HepG2 (cell line): ENCODE measurements around the gene COL18A1. TPM values are rescaled to one million over a fixed set of nuclear protein-coding genes. Genes with fewer than 3 reads are reported as not detected.

ENCODE experiments used
- ATAC-seq: fragments of 200-7000 bp; cut with Tn5 transposase; 3 replicates; pipeline ENCODE4 v1.9.1; 2020; ENCODE audit warnings: mild to moderate bottlenecking, moderate library complexity
- BruUV-seq: library from RNA; stranded (reverse); fragments of 400-500 nt; replicated peaks from 2 replicates; lab custom pipeline; 2021; lab: Mats Ljungman, UMichigan
- CTCF ChIA-PET: fragments of 300-600 bp; formaldehyde crosslinking; extraction: SDS; loops from one replicate; lab custom pipeline; 2021; ENCODE audit warnings: low total read pairs, inconsistent platforms, low intra/inter-chr PET ratio; lab: Yijun Ruan, JAX
- POLR2A ChIA-PET: fragments of 350-600 bp; sonication (Branson Sonifier 250); formaldehyde crosslinking; loops from one replicate; lab custom pipeline; 2020; ENCODE audit warnings: antibody characterized with exemption, inconsistent platforms; lab: Yijun Ruan, JAX
- DNase-seq: peaks from one replicate; pipeline ENCODE4 v3.0.0-alpha.2; 2015; ENCODE audit warnings: low spot score
- FAIRE-seq: peaks from 3 replicates; lab custom pipeline; 2011; peaks lifted over from hg19 to GRCh38; lab: Jason Lieb, UNC
- H2AFZ ChIP-seq: one replicate; pipeline ENCODE4 v1.6.1; 2011; ENCODE audit warnings: low read length, inconsistent platforms
- H3K27ac ChIP-seq: fragments of 300-600 bp; 3 replicates; pipeline ENCODE4 v1.8.0; 2011; ENCODE audit warnings: mixed run types, mild to moderate bottlenecking, mixed read lengths, low read length, inconsistent platforms; ENCODE audit not compliant: insufficient read depth; ENCODE audit errors: extremely low read length
- H3K27me3 ChIP-seq, 2 experiments: fragments of 200-600 bp in 1 of 2; 2 replicates in 1 of 2; 3 replicates in 1 of 2; pipeline versions ENCODE4 v1.6.0 to v1.8.0; 2011; ENCODE audit warnings: low read length in 2 of 2, mild to moderate bottlenecking in 2 of 2, moderate library complexity in 2 of 2, inconsistent platforms in 1 of 2; ENCODE audit not compliant: insufficient read depth in 2 of 2, control insufficient read depth in 1 of 2
- H3K36me3 ChIP-seq, 2 experiments: fragments of 200-600 bp in 1 of 2; replicated peaks in 1 of 2; 2 replicates in 1 of 2; 3 replicates in 1 of 2; pipeline versions ENCODE4 v1.5.1 to v1.8.0; 2011; ENCODE audit warnings: low read length in 2 of 2, inconsistent platforms in 1 of 2; ENCODE audit not compliant: insufficient read depth in 2 of 2, control insufficient read depth in 1 of 2
- H3K4me1 ChIP-seq: 2 replicates; pipeline ENCODE4 v1.5.1; 2012; ENCODE audit warnings: low read length, inconsistent platforms; ENCODE audit not compliant: insufficient read depth
- H3K4me2 ChIP-seq: 2 replicates; pipeline ENCODE4 v1.6.0; 2011; ENCODE audit warnings: low read depth, low read length, inconsistent platforms
- H3K4me3 ChIP-seq, 3 experiments: fragments of 200-600 bp in 1 of 3; sonication (generic), shearing (Covaris generic) in 1 of 3; replicated peaks in 1 of 3; 2 replicates each; pipeline ENCODE4 v1.5.1; 2011 to 2016; ENCODE audit warnings: low read length in 3 of 3, inconsistent platforms in 2 of 3, low read depth in 2 of 3, mild to moderate bottlenecking in 2 of 3, control low read depth in 1 of 3, mixed read lengths in 1 of 3; ENCODE audit not compliant: insufficient read depth in 1 of 3
- H3K79me2 ChIP-seq: one replicate; pipeline ENCODE4 v1.6.1; 2011; ENCODE audit warnings: low read length, inconsistent platforms; ENCODE audit not compliant: insufficient read depth
- H3K9ac ChIP-seq: 2 replicates; pipeline ENCODE4 v1.6.0; 2011; ENCODE audit warnings: mild to moderate bottlenecking, low read depth, low read length, inconsistent platforms; ENCODE audit not compliant: insufficient read depth
- H3K9me3 ChIP-seq: 2 replicates; pipeline ENCODE4 v1.5.1; 2012; ENCODE audit warnings: mild to moderate bottlenecking, low read length
- H4K20me1 ChIP-seq: 2 replicates; pipeline ENCODE4 v1.6.0; 2011; ENCODE audit warnings: inconsistent platforms, mild to moderate bottlenecking, low read length, moderate library complexity; ENCODE audit not compliant: insufficient read depth
- GATAD2A ChIP-seq: IDR thresholded peaks from 2 replicates; pipeline ENCODE4 v1.6.1; 2016
- KLF11 ChIP-seq: IDR thresholded peaks from 2 replicates; pipeline ENCODE4 v1.6.1; 2016; ENCODE audit warnings: missing compliant biosample characterization
- SPEN ChIP-seq: sonication (generic); formaldehyde crosslinking; IDR thresholded peaks from 2 replicates; pipeline ENCODE4 v1.5.1; 2020; ENCODE audit warnings: low read depth, mild to moderate bottlenecking, missing genetic modification reagents
- ZBTB20 ChIP-seq: sonication (generic); formaldehyde crosslinking; IDR thresholded peaks from 2 replicates; pipeline ENCODE4 v1.8.1; 2023; ENCODE audit warnings: missing genetic modification reagents, low read depth, mild to moderate bottlenecking, borderline replicate concordance
- ZNF20 ChIP-seq: sonication (generic); formaldehyde crosslinking; IDR thresholded peaks from 2 replicates; pipeline ENCODE4 v1.4.0; 2020; ENCODE audit warnings: mild to moderate bottlenecking, moderate library complexity, missing genetic modification reagents
- ZNF430 ChIP-seq: sonication (generic); formaldehyde crosslinking; IDR thresholded peaks from 2 replicates; pipeline ENCODE4 v1.9.0; 2021; ENCODE audit warnings: mild to moderate bottlenecking, missing genetic modification reagents
- ZNF563 ChIP-seq: sonication (generic); formaldehyde crosslinking; IDR thresholded peaks from 2 replicates; pipeline ENCODE4 v1.8.0; 2022; ENCODE audit warnings: mild to moderate bottlenecking, moderate library complexity, missing genetic modification reagents
- WGBS: methylation state at CpG from one replicate; pipeline ENCODE4 v1.1.6; 2017; ENCODE audit warnings: low lambda C conversion rate; 5-methylcytosine and 5-hydroxymethylcytosine counted together
- in situ Hi-C: cut with HindIII; loops from 2 replicates; pipeline ENCODE4 v1.10.0; 2017; ENCODE audit warnings: low pct_unique_long_range_greater_than_20kb; ENCODE audit not compliant: extremely low pct_ligation_motif_present
- intact Hi-C: fragments of 100-400 bp; cut with micrococcal nuclease; formaldehyde crosslinking; loops from one replicate; pipeline ENCODE4 v1.10.0; 2022; ENCODE audit not compliant: unreplicated experiment
- polyA plus RNA-seq, 8 experiments: library from polyadenylated mRNA; depleted of rRNA in 3 of 8; stranded (reverse) in 7 of 8; unstranded in 1 of 8; fragments of >200 nt; fragmentation: Illumina TruSeq in 4 of 8; extraction: Trizol in 4 of 8; gene quantifications; 2 replicates each; pipeline versions ENCODE4 v1.2.1 to v1.2.3, GENCODE V29; 2011 to 2016; ENCODE audit warnings: low read depth in 4 of 8, missing spikeins in 1 of 8, mixed read lengths in 1 of 8; ENCODE audit not compliant: insufficient read depth in 1 of 8
- total RNA-seq, 5 experiments: library from RNA; depleted of rRNA; stranded (reverse); fragments of >200 nt; fragmentation: Illumina TruSeq; extraction: Trizol; gene quantifications; 2 replicates each; pipeline ENCODE4 v1.2.3, GENCODE V29; 2016; ENCODE audit warnings: low read depth in 1 of 5
- TF ChIP-seq, protein P1 (sequence below), 2 experiments: fragments of 450-650 bp in 1 of 2; sonication (generic) in 1 of 2; formaldehyde crosslinking in 1 of 2; IDR thresholded peaks; 2 replicates each; pipeline versions ENCODE4 v1.6.1 to v1.8.0; 2016 to 2022; ENCODE audit warnings: antibody characterized with exemption in 1 of 2, mild to moderate bottlenecking in 1 of 2, missing genetic modification reagents in 1 of 2
- TF ChIP-seq, protein P2 (sequence below): sonication (generic); formaldehyde crosslinking; IDR thresholded peaks from 2 replicates; pipeline ENCODE4 v1.8.0; 2022; ENCODE audit warnings: mild to moderate bottlenecking, missing genetic modification reagents, moderate library complexity
- TF ChIP-seq, protein P3 (sequence below): sonication (generic); formaldehyde crosslinking; IDR thresholded peaks from 2 replicates; pipeline ENCODE4 v1.4.0; 2020; ENCODE audit warnings: missing genetic modification reagents

The COL18A1 gene
- total and polyA plus RNA-seq, 2 of the 13 experiments (the other 11 are each of a cell fraction or from before 2014, with no cell fraction given), result 79.0 to 102 TPM

DNA sequence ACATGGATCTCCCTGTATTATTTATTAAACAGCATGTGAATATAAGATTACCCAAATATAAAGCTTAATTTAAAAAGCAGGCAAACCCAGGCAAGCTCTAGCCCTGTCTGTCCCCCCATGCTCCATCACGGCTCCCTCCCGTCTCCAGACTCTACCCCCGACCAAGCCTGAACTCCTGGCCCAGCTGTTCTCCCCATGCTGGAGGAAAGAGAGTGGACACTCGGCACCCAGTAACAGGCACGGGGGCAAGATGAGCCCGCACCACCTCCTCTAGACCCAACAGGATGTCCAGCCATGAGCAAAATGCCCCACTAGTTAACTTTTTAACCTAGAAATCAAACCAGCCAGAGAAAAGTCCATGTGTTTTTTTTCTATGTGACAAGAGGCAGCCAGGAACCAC is 118.0 kb downstream of the COL18A1 start:
- H3K9ac ChIP-seq, result no peak overlapping the region
- no peak for FAIRE-seq
- H3K4me3 ChIP-seq, result no peak overlapping the region
- H3K4me1 ChIP-seq, result peaks cover 39% of the 10 kb centered on the region
- intact Hi-C loops, result no loop called here
- TF ChIP-seq, protein P1, sequence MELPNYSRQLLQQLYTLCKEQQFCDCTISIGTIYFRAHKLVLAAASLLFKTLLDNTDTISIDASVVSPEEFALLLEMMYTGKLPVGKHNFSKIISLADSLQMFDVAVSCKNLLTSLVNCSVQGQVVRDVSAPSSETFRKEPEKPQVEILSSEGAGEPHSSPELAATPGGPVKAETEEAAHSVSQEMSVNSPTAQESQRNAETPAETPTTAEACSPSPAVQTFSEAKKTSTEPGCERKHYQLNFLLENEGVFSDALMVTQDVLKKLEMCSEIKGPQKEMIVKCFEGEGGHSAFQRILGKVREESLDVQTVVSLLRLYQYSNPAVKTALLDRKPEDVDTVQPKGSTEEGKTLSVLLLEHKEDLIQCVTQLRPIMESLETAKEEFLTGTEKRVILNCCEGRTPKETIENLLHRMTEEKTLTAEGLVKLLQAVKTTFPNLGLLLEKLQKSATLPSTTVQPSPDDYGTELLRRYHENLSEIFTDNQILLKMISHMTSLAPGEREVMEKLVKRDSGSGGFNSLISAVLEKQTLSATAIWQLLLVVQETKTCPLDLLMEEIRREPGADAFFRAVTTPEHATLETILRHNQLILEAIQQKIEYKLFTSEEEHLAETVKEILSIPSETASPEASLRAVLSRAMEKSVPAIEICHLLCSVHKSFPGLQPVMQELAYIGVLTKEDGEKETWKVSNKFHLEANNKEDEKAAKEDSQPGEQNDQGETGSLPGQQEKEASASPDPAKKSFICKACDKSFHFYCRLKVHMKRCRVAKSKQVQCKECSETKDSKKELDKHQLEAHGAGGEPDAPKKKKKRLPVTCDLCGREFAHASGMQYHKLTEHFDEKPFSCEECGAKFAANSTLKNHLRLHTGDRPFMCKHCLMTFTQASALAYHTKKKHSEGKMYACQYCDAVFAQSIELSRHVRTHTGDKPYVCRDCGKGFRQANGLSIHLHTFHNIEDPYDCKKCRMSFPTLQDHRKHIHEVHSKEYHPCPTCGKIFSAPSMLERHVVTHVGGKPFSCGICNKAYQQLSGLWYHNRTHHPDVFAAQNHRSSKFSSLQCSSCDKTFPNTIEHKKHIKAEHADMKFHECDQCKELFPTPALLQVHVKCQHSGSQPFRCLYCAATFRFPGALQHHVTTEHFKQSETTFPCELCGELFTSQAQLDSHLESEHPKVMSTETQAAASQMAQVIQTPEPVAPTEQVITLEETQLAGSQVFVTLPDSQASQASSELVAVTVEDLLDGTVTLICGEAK (IDR thresholded peaks at IDR 0.05), result no peak
- TF ChIP-seq, protein P1 (CRISPR knock-in tag; IDR thresholded peaks at IDR 0.05), result no peak
- TF ChIP-seq SPEN (CRISPR knock-in tag) (no peak), ZNF20 (CRISPR knock-in tag) (no peak), ZNF430 (CRISPR knock-in tag) (no peak), ZBTB20 (no peak), ZNF563 (CRISPR knock-in tag) (no peak), GATAD2A (no peak), KLF11 (CRISPR knock-in tag) (no peak)
- TF ChIP-seq, protein P2, sequence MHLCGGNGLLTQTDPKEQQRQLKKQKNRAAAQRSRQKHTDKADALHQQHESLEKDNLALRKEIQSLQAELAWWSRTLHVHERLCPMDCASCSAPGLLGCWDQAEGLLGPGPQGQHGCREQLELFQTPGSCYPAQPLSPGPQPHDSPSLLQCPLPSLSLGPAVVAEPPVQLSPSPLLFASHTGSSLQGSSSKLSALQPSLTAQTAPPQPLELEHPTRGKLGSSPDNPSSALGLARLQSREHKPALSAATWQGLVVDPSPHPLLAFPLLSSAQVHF (CRISPR knock-in tag), result no peak
- TF ChIP-seq, protein P3, sequence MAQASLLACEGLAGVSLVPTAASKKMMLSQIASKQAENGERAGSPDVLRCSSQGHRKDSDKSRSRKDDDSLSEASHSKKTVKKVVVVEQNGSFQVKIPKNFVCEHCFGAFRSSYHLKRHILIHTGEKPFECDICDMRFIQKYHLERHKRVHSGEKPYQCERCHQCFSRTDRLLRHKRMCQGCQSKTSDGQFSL (CRISPR knock-in tag), result no peak
- TF ChIP-seq, all 625 proteins: peak for 0
- peaks cover 25% of the 10 kb centered on the region for H3K9me3 ChIP-seq
- ATAC-seq, result no peak
- no peaks in the 10 kb centered on the region for H3K27me3 ChIP-seq
- H3K27ac ChIP-seq, result no peak overlapping the region
- BruUV-seq, result no TSS peak
- ChIA-PET POLR2A (no interaction called here), CTCF (no interaction called here)
- H3K79me2 ChIP-seq, result peaks cover 14% of the 10 kb centered on the region
- DNase-seq, result no peak
- H3K36me3 ChIP-seq, result peaks cover 2 to 26% of the 10 kb centered on the region in 2 experiments; a peak in 1 of 5 replicates
- in situ Hi-C loops, result no loop called here
- WGBS, result 99% methylated on average over 6 of the region's 6 CpGs
- no peaks in the 10 kb centered on the region for H4K20me1 ChIP-seq
- H2AFZ ChIP-seq, result no peak overlapping the region
- H3K4me2 ChIP-seq, result no peak overlapping the region
